HCT116 (cell line): ENCODE results near the gene PACRGL.

Source experiments
- EZH2 ChIP-seq: fragments of 200-600 bp; sonication (generic); IDR thresholded peaks from 2 replicates; pipeline ENCODE4 v1.6.1; 2017; ENCODE audit warnings: antibody characterized with exemption, mixed run types
- EZH2phosphoT487 ChIP-seq: fragments of 200-600 bp; IDR thresholded peaks from 2 replicates; pipeline ENCODE4 v1.6.1; 2018; ENCODE audit warnings: antibody characterized with exemption, borderline replicate concordance
- POLR2A ChIP-seq: IDR thresholded peaks from 2 replicates; pipeline ENCODE4 v1.7.0; 2011; ENCODE audit warnings: borderline replicate concordance; ENCODE audit not compliant: insufficient read depth, insufficient read length; ENCODE audit errors: extremely low read depth
- POLR2AphosphoS5 ChIP-seq: IDR thresholded peaks from 2 replicates; pipeline ENCODE4 v1.6.1; 2011; ENCODE audit warnings: mild to moderate bottlenecking, low read depth, low read length, moderate library complexity
- RAD21 ChIP-seq: IDR thresholded peaks from 2 replicates; pipeline ENCODE4 v1.6.1; 2012; ENCODE audit warnings: low read depth, mild to moderate bottlenecking
- SRF ChIP-seq: IDR thresholded peaks from 2 replicates; pipeline ENCODE4 v1.6.1; 2012; ENCODE audit warnings: low read depth
- TCF7L2 ChIP-seq: IDR thresholded peaks from 2 replicates; pipeline ENCODE4 v1.7.0; 2011; ENCODE audit warnings: borderline replicate concordance, inconsistent platforms; ENCODE audit not compliant: insufficient read depth, insufficient read length; ENCODE audit errors: extremely low read depth
- YY1 ChIP-seq: IDR thresholded peaks from 2 replicates; pipeline ENCODE4 v1.6.1; 2011; ENCODE audit warnings: low read length, low read depth, moderate library complexity, mild to moderate bottlenecking; ENCODE audit not compliant: insufficient replicate concordance; ENCODE audit errors: extremely low read depth
- ZNF274 ChIP-seq: fragments of 200-500 bp; sonication (Bioruptor generic); IDR thresholded peaks from 2 replicates; pipeline ENCODE4 v1.6.1; 2014; ENCODE audit warnings: mild to moderate bottlenecking, low read depth, low read length, inconsistent platforms
- TF ChIP-seq, protein P1 (sequence below), 3 experiments: fragments of 200-600 bp in 1 of 3; sonication (generic) in 1 of 3; IDR thresholded peaks in 2 of 3; conservative IDR thresholded peaks in 1 of 3; 2 replicates each; pipeline ENCODE4 v1.5.1; 2012 to 2017; ENCODE audit warnings: low read depth in 2 of 3, low read length in 2 of 3, antibody characterized with exemption in 1 of 3, borderline replicate concordance in 1 of 3, control low read depth in 1 of 3, mild to moderate bottlenecking in 1 of 3, mixed read lengths in 1 of 3, mixed run types in 1 of 3, moderate library complexity in 1 of 3; ENCODE audit not compliant: insufficient read depth in 1 of 3
- TF ChIP-seq, protein P2 (sequence below): IDR thresholded peaks from 2 replicates; pipeline ENCODE4 v1.6.1; 2012

DNA sequence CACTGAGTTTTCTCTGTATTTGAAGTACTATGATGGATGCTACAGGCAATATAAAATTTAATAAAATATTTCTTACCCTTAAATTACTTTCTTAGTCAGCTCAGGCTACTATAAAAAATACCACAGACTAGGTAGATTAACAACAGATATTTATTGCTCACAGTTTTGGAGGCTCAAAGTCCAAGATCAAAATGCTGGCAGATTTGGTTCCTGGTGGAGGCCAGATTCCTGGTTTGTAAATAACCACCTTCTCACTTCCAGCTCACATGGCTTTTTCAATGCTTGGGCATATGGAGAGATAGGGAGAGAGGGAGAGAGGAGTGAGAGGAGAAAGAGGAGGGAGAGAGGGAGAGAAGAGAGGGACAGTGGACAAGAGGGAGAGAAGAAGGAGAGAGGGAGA lies 24.5 kb upstream of the PACRGL start:
- TF ChIP-seq POLR2A (no peak), EZH2 (no peak), TCF7L2 (no peak), RAD21 (no peak), SRF (no peak), YY1 (no peak), ZNF274 (no peak), EZH2phosphoT487 (no peak), POLR2AphosphoS5 (no peak)
- TF ChIP-seq, protein P1, sequence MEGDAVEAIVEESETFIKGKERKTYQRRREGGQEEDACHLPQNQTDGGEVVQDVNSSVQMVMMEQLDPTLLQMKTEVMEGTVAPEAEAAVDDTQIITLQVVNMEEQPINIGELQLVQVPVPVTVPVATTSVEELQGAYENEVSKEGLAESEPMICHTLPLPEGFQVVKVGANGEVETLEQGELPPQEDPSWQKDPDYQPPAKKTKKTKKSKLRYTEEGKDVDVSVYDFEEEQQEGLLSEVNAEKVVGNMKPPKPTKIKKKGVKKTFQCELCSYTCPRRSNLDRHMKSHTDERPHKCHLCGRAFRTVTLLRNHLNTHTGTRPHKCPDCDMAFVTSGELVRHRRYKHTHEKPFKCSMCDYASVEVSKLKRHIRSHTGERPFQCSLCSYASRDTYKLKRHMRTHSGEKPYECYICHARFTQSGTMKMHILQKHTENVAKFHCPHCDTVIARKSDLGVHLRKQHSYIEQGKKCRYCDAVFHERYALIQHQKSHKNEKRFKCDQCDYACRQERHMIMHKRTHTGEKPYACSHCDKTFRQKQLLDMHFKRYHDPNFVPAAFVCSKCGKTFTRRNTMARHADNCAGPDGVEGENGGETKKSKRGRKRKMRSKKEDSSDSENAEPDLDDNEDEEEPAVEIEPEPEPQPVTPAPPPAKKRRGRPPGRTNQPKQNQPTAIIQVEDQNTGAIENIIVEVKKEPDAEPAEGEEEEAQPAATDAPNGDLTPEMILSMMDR (IDR thresholded peaks at IDR 0.05 in 2 of 3, conservative IDR thresholded peaks at IDR 0.05 in 1 of 3; ENCODE audit: borderline replicate concordance in 1 of 3, insufficient read depth in 1 of 3, low read depth in 2 of 3, low read length in 2 of 3): no peak
- TF ChIP-seq, protein P2, sequence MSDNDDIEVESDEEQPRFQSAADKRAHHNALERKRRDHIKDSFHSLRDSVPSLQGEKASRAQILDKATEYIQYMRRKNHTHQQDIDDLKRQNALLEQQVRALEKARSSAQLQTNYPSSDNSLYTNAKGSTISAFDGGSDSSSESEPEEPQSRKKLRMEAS: no peak
